Peyer's patch (tissue), 4 donors: ENCODE measurements around the gene DYNLT3.

Source experiments
- POLR2A ChIP-seq, 2 donors: fragments of 450-650 bp; IDR thresholded peaks; one replicate each; pipeline ENCODE4 v1.5.1; 2017; ENCODE audit warnings: antibody characterized with exemption in 2 of 2, mild to moderate bottlenecking in 2 of 2, moderate library complexity in 2 of 2
- TF ChIP-seq, protein P1 (sequence below), 6 experiments: fragments of 450-650 bp in 4 of 6; fragments of 200-600 bp in 2 of 6; sonication (generic) in 1 of 6; IDR thresholded peaks; one replicate each; pipeline ENCODE4 v1.5.1; 2017 to 2019; ENCODE audit warnings: antibody characterized with exemption in 6 of 6, mild to moderate bottlenecking in 3 of 6, moderate library complexity in 1 of 6

GRCh38 chrX:37872303-37872655, 24.9 kb upstream of the DYNLT3 start:
- TF ChIP-seq, protein P1, sequence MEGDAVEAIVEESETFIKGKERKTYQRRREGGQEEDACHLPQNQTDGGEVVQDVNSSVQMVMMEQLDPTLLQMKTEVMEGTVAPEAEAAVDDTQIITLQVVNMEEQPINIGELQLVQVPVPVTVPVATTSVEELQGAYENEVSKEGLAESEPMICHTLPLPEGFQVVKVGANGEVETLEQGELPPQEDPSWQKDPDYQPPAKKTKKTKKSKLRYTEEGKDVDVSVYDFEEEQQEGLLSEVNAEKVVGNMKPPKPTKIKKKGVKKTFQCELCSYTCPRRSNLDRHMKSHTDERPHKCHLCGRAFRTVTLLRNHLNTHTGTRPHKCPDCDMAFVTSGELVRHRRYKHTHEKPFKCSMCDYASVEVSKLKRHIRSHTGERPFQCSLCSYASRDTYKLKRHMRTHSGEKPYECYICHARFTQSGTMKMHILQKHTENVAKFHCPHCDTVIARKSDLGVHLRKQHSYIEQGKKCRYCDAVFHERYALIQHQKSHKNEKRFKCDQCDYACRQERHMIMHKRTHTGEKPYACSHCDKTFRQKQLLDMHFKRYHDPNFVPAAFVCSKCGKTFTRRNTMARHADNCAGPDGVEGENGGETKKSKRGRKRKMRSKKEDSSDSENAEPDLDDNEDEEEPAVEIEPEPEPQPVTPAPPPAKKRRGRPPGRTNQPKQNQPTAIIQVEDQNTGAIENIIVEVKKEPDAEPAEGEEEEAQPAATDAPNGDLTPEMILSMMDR (IDR thresholded peaks at IDR 0.05) = no peak
- TF ChIP-seq POLR2A (IDR thresholded peaks at IDR 0.05) = no peak
